Hepatocyte (in vitro differentiated cells): ENCODE data around the gene XRCC5.

Experiments
- CTCF ChIP-seq: fragments of 200-600 bp; sonication (generic); IDR thresholded peaks from 2 replicates; pipeline ENCODE4 v1.5.1; 2016; ENCODE audit warnings: antibody characterized with exemption, mild to moderate bottlenecking; ENCODE audit not compliant: poor library complexity
- EZH2 ChIP-seq: fragments of 200-600 bp; sonication (generic); IDR thresholded peaks from 2 replicates; pipeline ENCODE4 v1.6.1; 2016; ENCODE audit warnings: antibody characterized with exemption, mild to moderate bottlenecking, borderline replicate concordance
- EZH2phosphoT487 ChIP-seq: fragments of 200-600 bp; sonication (generic); IDR thresholded peaks from one replicate; pipeline ENCODE4 v1.6.1; 2018; ENCODE audit warnings: antibody characterized with exemption, mild to moderate bottlenecking, low read depth, moderate library complexity; ENCODE audit not compliant: unreplicated experiment, severe bottlenecking

DNA sequence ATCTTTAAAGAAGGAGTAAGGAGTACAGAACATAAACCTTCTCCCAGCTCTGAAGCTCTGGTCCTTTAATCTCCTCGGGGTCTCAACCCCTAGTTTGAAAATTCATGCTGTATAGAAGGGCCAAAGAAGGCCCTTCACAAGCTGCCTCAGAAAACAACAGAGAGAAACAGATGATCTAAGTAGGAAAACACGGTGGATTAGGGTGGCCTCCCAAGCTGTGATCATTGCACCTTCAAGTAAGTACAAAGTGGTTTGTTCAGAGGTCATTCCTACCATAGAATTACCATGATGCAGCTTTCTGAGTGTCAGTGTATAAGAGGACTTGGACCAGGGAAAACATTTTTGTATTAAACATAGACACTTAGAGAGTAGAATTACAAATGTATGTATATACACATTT lies 16.5 kb upstream of the XRCC5 start:
- TF ChIP-seq CTCF (no peak), EZH2phosphoT487 (no peak), EZH2 (no peak)
